ENCODE measurements around the gene RAX2.

DNA sequence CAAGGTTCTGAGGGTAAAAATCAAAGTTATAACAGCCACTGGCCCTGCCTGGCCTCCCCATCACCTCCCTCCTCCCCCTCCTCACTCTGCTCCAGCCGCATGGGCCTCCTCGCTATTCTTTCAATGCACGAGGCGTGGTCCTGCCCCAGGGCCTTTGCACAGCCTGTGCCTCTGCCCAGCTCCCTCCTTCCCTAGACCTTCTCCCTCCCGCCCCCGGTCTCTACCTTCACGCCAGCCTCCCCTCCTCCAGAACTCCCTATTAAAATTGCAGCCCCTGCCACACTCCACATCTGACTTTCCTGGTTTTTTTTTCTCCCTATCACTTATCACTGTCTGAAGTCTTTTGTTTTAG lies 3.3 kb downstream of the RAX2 start:
- TF ChIP-seq, protein P1, sequence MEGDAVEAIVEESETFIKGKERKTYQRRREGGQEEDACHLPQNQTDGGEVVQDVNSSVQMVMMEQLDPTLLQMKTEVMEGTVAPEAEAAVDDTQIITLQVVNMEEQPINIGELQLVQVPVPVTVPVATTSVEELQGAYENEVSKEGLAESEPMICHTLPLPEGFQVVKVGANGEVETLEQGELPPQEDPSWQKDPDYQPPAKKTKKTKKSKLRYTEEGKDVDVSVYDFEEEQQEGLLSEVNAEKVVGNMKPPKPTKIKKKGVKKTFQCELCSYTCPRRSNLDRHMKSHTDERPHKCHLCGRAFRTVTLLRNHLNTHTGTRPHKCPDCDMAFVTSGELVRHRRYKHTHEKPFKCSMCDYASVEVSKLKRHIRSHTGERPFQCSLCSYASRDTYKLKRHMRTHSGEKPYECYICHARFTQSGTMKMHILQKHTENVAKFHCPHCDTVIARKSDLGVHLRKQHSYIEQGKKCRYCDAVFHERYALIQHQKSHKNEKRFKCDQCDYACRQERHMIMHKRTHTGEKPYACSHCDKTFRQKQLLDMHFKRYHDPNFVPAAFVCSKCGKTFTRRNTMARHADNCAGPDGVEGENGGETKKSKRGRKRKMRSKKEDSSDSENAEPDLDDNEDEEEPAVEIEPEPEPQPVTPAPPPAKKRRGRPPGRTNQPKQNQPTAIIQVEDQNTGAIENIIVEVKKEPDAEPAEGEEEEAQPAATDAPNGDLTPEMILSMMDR (IDR thresholded peaks at IDR 0.05), result no peak
- TF ChIP-seq POLR2A (IDR thresholded peaks at IDR 0.05), result no peak
